Cerebellar nuclear complex (tissue), 1 donor: ENCODE measurements around the gene NLRP5.
"Not testable (repeated sequence)": the region's sequence is repeated elsewhere in the genome, so short reads cannot be mapped to it uniquely, and the experiment has no call there.

Experiments
- DNase-seq, 2 experiments: peaks; one replicate each; lab custom pipeline; 2025; lab: John Stamatoyannopoulos, UW

Gene NLRP5

DNA sequence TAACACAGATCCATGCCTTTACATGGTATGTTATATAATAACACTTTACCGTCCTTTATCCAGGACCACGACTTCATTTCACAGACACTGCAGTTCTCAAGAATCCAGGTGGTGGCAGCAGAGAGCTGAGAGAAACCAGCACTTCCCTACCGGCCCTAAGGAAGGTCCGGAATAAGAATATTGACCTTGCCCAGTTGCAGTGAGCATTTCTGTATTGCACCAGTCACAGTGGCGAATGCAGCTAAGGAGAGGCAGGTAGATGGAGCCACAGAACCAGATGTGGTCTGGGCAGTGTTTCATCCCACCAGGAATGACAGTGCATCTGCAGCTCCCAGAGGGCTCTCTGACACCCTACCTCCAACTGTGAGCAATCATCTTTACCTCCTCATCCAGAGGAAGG is 89.9 kb downstream of the NLRP5 start:
- DNase-seq, result no peak

DNA sequence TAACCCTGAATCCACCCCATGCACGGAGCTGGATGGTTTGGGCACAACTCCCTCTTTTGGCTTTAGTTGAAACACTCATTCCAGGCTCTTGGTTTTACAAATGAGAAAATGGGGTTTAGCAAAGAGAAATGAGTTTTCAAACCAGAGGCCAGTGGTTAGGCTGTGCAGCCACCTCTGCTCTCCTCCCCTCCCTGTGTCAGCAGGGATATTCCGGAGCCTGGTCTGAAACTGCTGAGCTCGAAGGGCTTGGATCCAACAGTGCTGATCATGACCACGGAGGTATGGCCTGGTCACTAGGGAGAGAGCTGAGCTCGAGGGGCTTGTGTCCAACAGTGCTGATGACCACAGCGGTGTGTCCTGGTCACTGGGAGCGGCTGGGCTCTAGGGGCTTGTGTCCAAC is 93.0 kb downstream of the NLRP5 start:
- no peak for DNase-seq

DNA sequence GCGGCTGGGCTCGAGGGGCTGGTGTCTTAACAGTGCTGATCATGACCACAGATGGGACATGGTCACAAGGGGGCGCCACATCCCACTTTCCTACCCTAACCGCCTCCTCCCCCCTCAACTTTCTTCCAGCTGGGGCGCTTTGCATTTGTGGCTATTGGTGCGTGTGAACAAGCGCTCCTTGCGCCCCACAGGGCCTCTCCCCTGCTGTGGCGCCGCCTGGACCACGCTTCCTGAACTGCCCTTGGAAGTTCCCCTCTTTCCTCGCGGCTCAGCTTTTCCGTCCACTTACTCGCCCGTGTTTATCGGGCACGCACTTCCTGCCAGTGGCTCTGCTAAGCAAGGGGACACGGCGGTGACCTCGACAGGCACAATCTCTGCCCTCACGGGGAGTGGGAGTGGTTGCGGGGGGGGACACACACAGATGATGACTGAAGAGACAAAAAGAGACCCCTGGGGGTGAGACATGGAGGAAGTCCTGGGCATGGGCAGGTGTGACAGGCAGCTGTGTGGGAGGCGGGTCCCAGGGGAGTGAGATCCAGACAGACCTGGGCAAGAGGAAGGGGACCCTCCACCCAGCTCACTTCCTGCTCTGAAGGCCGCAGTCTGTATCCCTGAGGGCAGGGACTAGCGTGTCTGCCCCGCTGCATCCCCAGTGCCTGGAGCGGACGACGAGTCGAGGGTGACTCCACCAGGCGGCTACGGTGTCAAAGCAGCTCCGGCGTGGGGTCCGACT is 94.3 kb downstream of the NLRP5 start:
- DNase-seq, result no peak

- DNase-seq, result no peak
Observed at GRCh38 chr19:56083668-56084067, 97.1 kb downstream of the NLRP5 start.

GRCh38 chr19:56084835-56085536 is 98.4 kb downstream of the NLRP5 start:
- DNase-seq, result no peak

DNA sequence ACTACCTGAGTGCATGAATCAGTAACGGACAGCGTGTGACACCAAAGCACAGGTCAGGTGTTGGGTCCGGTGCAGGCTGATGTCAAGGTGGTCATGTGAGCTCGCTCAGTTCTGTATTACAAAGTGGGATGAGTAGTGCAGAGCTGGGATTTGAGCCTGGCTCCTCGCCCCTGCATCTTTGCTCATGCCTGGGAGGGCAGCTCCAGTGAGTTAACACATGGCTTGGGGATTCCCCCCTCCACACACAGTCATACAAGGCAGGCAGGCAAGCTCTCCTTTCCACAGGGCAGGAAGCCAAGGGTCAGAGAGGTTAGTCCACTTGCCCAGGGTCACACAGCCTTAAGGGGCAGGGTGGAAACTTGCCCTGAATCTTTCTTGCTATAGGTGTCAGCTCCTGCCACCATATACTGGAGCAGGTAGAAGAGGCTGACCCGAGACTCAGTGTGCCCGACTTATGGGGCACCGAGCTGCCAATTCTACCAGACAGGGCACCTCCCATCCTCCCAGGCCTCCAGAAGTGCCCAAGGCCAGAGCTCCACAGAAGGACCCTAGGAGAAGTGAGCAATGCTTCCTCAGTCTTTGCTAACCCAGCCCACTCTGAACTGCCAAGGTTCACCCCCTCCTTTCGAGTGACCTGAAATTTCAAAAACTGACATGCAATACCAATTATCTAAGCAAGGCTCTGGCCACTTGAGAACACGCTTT is 99.1 kb downstream of the NLRP5 start:
- DNase-seq, result no peak

DNA sequence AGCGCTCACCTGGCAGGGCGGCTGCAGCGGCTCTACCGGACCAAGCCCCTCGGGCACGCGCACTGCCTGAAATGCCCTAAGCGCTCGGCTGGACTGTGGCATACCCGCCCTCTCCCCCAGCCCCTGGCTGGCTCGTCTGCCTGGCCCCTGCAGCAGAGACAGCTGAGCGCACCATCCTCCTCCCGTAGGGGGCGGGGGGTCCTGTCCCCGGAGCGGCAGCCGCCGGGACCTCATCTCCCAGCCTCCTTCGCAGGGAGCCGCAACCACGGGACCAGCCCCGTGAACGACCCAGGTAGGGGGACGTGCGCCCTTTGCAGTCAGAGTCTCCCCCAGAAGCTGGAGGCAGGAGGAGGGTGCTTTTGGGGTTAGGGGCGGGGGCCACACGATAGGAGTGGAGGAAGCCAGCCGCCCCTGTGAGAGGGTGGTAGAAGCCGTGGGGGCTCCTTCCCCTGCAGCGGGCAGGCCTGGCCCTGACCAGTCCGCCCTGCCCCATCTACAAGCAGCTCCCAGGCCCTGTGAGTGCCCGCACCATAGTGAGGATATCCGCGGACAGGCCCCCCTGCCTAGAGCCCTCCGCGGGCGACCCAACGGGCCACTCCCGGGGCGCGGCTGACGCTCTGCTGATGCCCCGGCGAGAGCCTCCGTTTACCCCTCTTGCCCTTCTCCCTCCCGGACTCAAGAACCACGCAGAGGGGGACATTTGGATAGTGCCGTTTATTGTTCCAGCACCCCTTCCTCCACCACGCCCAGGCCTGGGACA is 100.3 kb downstream of the NLRP5 start:
- no peak for DNase-seq

GRCh38 chr19:56087647-56088496 is 101.3 kb downstream of the NLRP5 start:
- no peak for DNase-seq

GRCh38 chr19:56088497-56089215 is 102.1 kb downstream of the NLRP5 start:
- DNase-seq, result no peak

- no peak for DNase-seq
Observed at GRCh38 chr19:56089344-56089743, 102.8 kb downstream of the NLRP5 start.

GRCh38 chr19:56091066-56091490 is 104.5 kb downstream of the NLRP5 start:
- no peak for DNase-seq

- no peak for DNase-seq
Observed at GRCh38 chr19:56091751-56092546, 105.4 kb downstream of the NLRP5 start.

DNA sequence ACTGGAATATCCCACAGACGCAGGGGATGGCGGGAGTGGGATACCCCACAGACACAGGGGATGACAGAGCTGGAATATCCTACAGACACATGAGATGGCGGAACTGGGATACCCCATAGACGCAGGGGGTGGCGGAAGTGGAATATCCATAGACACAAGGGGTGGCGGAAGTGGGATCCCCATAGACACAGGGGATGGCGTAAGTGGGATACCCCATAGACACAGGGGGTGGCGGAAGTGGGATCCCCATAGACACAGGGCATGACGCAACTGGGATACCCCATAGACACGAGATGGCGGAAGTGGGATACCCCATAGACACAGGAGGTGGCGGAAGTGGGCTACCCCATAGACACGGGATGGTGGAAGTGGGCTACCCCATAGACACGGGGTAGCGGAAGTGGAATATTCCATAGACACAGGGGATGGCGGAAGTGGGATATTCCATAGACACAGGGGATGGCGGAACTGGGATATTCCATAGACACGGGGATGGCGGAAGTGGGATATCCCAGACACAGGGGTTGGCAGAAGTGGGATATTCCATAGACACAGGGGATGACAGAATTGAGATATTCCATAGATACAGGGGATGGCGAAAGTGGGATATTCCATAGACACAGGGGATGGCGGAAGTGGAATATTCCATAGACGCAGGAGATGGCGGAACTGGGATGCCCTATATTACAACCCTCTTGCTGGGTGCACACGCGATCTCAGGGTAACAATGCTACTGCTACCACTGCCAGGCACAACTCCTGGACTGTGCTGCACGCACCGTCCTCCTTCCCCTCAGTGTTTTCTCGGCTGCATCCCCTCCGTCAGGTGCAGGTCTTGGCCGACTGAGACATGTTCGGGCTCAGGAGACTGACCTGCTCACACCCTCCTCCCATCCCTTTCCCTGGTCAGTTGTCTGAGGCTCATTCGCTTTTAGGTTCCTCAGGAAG is 106.4 kb downstream of the NLRP5 start:
- no peak for DNase-seq

- DNase-seq, result no peak
Observed at GRCh38 chr19:56094449-56094848, 107.9 kb downstream of the NLRP5 start.

DNA sequence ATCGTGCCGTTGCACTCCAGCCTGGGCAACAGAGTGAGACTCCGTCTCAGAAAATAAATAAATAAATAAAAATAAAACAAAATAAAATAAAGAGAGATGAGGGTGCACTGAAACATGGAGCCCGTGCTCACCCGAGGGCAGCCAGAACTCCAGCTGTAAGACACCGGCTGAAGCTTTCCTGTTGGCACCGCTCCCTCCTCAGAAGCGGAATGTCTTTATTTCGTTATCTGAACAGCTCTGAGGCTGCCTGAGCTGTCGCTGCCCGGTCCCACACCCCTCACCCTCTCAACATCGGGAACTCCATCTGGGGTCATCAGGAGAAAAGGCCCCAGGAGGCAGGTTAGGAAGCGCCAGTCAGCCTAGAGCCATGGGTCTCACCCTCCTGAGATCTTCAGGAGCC is 110.1 kb downstream of the NLRP5 start:
- no peak for DNase-seq

GRCh38 chr19:56097306-56097705 is 110.7 kb downstream of the NLRP5 start:
- DNase-seq, result no peak

- DNase-seq, result no peak
Observed at GRCh38 chr19:56097776-56098175, 111.2 kb downstream of the NLRP5 start.

- DNase-seq, result not testable (repeated sequence)
Observed at GRCh38 chr19:56098237-56098636, 111.7 kb downstream of the NLRP5 start.
